Activated CD4-positive, CD25-positive, alpha-beta regulatory T cell (primary cell): ENCODE data around the gene TLK2.
"Not testable (repeated sequence)": the region's sequence is repeated elsewhere in the genome, so short reads cannot be mapped to it uniquely, and the experiment has no call there.

ENCODE experiments used
- DNase-seq, 4 experiments: peaks; one replicate each; lab custom pipeline; 2025; lab: John Stamatoyannopoulos, UW

The TLK2 gene

GRCh38 chr17:62601471-62601870 lies 122.8 kb downstream of the TLK2 start:
- no peak for DNase-seq

- DNase-seq: not testable (repeated sequence)
Measured at GRCh38 chr17:62603783-62604182, 125.2 kb downstream of the TLK2 start.

GRCh38 chr17:62605588-62605987 lies 127.0 kb downstream of the TLK2 start:
- no peak for DNase-seq

GRCh38 chr17:62611292-62611691 lies 132.7 kb downstream of the TLK2 start:
- no peak for DNase-seq

GRCh38 chr17:62611728-62612127 lies 133.1 kb downstream of the TLK2 start:
- no peak for DNase-seq

- DNase-seq: not testable (repeated sequence)
Measured at GRCh38 chr17:62612289-62612688, 133.7 kb downstream of the TLK2 start.

- not testable (repeated sequence) for DNase-seq
Measured at GRCh38 chr17:62613095-62613494, 134.5 kb downstream of the TLK2 start.

GRCh38 chr17:62614142-62614541 lies 135.5 kb downstream of the TLK2 start:
- no peak for DNase-seq

- no peak for DNase-seq
Measured at GRCh38 chr17:62615503-62615902, 136.9 kb downstream of the TLK2 start.

GRCh38 chr17:62616993-62617893 lies 138.6 kb downstream of the TLK2 start:
- DNase-seq: no peak

GRCh38 chr17:62617894-62618472 lies 139.4 kb downstream of the TLK2 start:
- no peak for DNase-seq

GRCh38 chr17:62618647-62619416 lies 140.2 kb downstream of the TLK2 start:
- DNase-seq: no peak

- DNase-seq: no peak
Measured at GRCh38 chr17:62619417-62620155, 141.0 kb downstream of the TLK2 start.

GRCh38 chr17:62621223-62621622 lies 142.6 kb downstream of the TLK2 start:
- DNase-seq: no peak

GRCh38 chr17:62625184-62625869 lies 146.7 kb downstream of the TLK2 start:
- no peak for DNase-seq

- DNase-seq: no peak
Measured at GRCh38 chr17:62625870-62626200, 147.2 kb downstream of the TLK2 start.

- no peak for DNase-seq
Measured at GRCh38 chr17:62626719-62627218, 148.1 kb downstream of the TLK2 start.

GRCh38 chr17:62627219-62627903 lies 148.7 kb downstream of the TLK2 start, which contains the start of gene MRC2:
TSS of gene MRC2 (plus strand) at chr17:62627670. CDS start at chr17:62627803, 133 bp downstream.
- no peak for DNase-seq

GRCh38 chr17:62627904-62628633 lies 149.4 kb downstream of the TLK2 start:
- no peak for DNase-seq
